GM18517 (cell line): Measurements from ENCODE around the gene ACAP1.
A peak's percentile ranks its signal among the peaks of the same experiment; 100 is the strongest.
"Not testable (repeated sequence)": the region's sequence is repeated elsewhere in the genome, so short reads cannot be mapped to it uniquely, and the experiment has no call there.

ENCODE experiments used
- ATAC-seq: cut with Tn5 transposase; IDR thresholded peaks from one replicate; pipeline ENCODE4 v1.9.1; 2021; ENCODE audit warnings: mild to moderate bottlenecking, moderate library complexity; ENCODE audit not compliant: unreplicated experiment

Gene ACAP1

DNA sequence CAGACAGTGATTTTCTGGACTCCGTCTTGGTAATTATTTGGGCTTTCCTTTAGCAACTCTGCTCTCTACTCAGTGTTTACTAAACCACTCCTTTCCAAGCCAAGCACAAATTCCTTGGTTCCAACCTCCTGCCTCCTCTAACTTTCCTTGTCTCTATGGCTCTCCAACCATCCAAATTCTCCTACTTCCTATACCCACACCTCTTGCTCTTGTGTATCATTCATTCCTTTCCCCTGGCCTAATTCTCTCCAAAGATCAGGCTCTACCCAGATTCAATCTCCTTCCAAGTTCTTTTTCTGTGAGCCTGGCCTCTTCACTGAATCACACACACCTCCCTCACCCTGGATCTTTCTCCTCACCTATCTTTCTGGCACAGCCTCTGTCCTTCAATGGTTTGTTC is 8.3 kb upstream of the ACAP1 start:
- ATAC-seq, result no peak

- ATAC-seq, result peak; percentile 11
Measured at GRCh38 chr17:7328840-7329373, 7.4 kb upstream of the ACAP1 start, which contains the start of gene NEURL4. NEURL4 (minus strand) TSS chr17:7329335; CDS start chr17:7329312, 23 bp downstream.

GRCh38 chr17:7329374-7329996 is 6.8 kb upstream of the ACAP1 start:
- peak; percentile 62 for ATAC-seq

DNA sequence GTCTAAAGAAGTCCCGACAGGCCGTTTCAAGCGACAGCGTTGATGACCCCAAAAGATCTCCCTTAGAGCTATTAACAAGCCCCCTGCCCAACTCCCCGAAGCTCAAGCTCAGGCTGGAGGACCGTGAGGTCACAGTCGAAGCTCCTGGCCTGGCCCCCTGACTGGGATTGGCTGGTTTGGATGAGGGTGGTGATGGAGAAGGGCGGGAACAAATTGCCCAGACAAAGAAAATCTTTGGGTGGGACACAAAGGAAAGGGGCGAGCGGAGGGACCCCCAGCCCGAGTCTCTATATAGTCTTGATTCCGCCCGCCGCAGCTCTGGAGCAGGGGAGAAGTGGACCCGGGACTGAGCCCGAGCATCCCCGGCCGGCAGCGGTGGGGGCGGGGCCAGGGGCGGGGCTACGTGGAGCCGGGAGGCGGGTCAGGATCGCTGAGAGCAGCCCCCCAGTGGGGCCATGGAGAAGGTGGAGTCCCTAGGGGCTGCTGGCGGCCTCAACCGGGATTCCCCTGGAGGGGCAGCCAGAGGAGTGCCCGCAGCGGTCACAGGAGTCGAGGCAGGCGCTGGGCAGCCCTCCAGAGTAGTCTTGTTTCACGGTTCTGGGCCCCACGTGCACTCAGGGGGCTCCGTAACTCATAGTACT is 6.2 kb upstream of the ACAP1 start:
- ATAC-seq, result peak; percentile 40

DNA sequence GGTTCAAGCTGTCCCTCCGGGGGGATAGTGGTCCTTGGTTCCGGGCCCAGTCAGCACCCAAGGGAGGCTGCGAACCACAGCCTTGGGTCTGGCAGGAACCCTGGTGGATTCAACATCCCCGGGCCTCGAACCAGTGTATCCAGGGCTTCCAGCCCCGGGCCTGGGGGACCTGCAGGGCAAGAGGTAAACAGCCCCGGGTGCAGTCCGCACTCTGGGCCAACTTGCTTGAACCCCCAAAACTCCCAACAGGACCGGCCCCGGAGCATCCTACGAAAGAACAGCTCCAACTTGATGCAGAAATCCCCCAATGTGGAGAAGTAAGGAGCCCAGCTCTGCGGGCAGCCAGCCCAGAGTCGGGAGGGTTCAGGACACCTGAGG is 5.7 kb upstream of the ACAP1 start:
- ATAC-seq, result no peak

DNA sequence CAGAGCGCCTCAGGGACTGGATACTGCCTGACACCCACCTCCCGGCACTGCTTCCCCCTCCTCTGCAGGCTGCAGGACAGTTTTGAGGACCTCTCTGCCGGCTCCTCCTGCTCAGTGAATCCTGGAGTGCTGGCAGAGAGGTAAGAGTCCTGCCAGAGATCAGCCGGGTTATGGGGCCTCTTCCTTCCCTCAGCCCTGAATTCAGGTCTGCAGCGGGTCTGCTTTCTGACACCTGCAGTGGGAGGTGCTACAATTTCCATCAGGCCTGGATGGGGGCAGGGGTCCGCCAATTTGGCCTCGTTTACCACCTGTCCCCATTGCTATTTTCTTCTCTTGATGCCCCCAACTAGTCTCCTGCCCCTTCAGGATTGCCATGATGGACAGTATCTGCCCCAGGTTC is 4.2 kb upstream of the ACAP1 start:
- no peak for ATAC-seq

- not testable (repeated sequence) for ATAC-seq
Measured at GRCh38 chr17:7332600-7333069, 3.7 kb upstream of the ACAP1 start.

DNA sequence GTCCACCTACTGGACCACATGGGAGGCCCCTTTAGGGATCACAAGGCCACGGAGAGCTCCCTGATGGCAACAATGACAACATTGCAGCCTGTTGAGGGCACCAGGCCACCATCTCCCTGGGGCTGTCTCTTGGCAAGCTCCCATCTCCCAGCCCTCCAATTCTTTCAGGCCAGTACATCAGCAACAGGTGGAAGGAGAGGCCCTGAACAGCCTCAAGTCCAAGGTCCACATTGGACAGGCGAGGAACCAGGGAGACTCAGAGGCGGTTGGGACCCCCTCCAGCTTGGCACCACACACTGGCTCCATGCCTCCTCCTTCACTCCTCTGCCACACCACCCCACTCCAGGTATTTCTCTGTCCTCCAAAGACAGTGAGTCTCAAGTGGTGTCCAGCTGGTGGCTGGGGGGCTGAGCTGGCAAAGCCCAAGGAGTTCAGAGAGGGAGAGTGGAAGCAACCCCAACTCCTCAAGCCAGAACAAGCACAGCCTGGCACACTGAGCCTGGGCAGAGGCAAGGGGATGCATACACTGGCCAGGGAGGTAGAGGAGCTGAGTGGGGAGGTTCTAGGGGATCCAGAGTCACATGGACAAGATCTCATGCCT is 1.3 kb upstream of the ACAP1 start:
- ATAC-seq, result no peak

- ATAC-seq, result not testable (repeated sequence)
Measured at GRCh38 chr17:7335765-7336164, 564 bp upstream of the ACAP1 start.

- not testable (repeated sequence) for ATAC-seq
Measured at GRCh38 chr17:7337600-7337999, 1.3 kb downstream of the ACAP1 start.

GRCh38 chr17:7340179-7340578 is 3.9 kb downstream of the ACAP1 start:
- no peak for ATAC-seq

- no peak for ATAC-seq
Measured at GRCh38 chr17:7341842-7342241, 5.5 kb downstream of the ACAP1 start.

DNA sequence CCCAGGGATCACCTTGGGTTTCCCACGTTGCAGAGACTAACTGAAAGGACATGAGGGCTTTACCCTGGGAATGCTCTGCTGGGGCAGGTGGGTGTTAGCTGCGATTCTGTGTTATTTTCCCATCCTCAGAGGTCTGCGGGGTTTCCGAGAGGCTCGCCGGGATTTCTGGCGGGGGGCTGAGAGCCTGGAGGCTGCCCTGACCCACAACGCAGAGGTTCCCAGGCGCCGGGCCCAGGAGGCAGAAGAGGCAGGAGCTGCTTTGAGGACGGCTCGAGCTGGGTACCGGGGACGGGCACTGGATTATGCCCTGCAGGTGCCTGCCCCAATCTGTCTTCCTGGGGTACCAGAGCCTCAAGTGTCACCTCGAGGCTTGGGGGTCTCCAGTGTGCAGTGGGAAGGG is 6.9 kb downstream of the ACAP1 start:
- no peak for ATAC-seq

- no peak for ATAC-seq
Measured at GRCh38 chr17:7346761-7347614, 10.7 kb downstream of the ACAP1 start.

GRCh38 chr17:7347630-7348477 is 11.5 kb downstream of the ACAP1 start:
- ATAC-seq, result no peak

GRCh38 chr17:7348478-7349242 is 12.3 kb downstream of the ACAP1 start:
- ATAC-seq, result no peak

DNA sequence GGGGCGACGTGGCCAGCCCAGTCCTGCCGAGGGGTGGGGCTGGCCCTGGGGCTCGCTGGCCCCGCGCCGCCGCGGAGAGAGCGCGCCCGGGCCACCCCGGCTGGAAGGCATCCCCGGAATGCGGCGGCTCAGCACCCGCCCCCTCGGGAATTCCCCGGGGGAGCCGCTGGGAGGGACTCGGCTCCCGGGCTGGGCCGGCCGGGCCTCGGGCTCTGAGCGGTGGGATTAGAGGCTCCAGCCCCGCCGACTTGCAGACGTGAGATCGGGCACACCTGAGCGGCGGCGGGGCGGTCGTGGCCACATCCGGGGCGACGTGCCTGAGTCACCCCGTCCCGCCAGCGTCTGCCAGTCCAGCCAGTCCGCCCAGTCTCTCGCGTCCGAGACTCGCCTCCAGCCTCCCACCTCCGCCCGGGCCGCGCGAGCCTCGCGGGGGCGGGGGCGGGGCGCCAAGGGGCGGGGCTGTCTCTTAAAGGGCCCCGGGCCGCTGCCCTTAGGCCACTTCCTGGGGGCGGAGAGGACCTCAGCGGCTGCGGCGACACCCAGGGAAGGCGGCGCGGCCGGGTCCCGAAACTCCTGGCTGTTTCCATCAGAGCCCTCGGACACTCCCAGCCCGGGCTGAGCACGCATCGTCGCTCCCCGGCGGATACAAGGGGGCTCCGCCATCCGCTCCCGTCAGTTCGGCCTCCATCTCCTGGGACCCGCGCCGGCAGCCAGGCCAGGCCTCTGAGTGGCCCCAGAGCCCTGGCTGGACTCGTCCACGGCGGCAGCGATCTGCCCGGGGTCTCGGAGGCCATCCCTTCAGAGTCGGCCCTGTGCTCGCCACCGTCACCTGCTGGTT is 15.6 kb downstream of the ACAP1 start, which contains the start of gene KCTD11:
TSS of gene KCTD11 (plus strand) at position 498 of the 838 bp plus-strand sequence.
- ATAC-seq, result peak; percentile 63

- no peak for ATAC-seq
Measured at GRCh38 chr17:7352503-7352889, 16.2 kb downstream of the ACAP1 start.
